Dedifferentiated amniotic fluid mesenchymal stem cell (primary cell): ENCODE data around the gene ZNF32.
A peak's percentile ranks its signal among the peaks of the same experiment; 100 is the strongest.
"Not testable (repeated sequence)": the region's sequence is repeated elsewhere in the genome, so short reads cannot be mapped to it uniquely, and the experiment has no call there.

Experiments used
- DNase-seq: peaks from one replicate; pipeline ENCODE4 v3.0.0-alpha.2; 2016; ENCODE audit errors: extremely low spot score

ZNF32 gene

GRCh38 chr10:43680035-43680434 is 31.4 kb upstream of the ZNF32 start:
- DNase-seq: no peak

GRCh38 chr10:43679509-43679908 is 30.8 kb upstream of the ZNF32 start:
- no peak for DNase-seq

- DNase-seq: no peak
Observed at GRCh38 chr10:43678654-43679053, 30.0 kb upstream of the ZNF32 start.

- DNase-seq: no peak
Observed at GRCh38 chr10:43676901-43677300, 28.2 kb upstream of the ZNF32 start.

- DNase-seq: no peak
Observed at GRCh38 chr10:43676331-43676730, 27.6 kb upstream of the ZNF32 start.

- no peak for DNase-seq
Observed at GRCh38 chr10:43674553-43675210, 26.0 kb upstream of the ZNF32 start.

GRCh38 chr10:43673471-43673870 is 24.8 kb upstream of the ZNF32 start:
- no peak for DNase-seq

- DNase-seq: peak; percentile 56
Observed at GRCh38 chr10:43671659-43672531, 23.2 kb upstream of the ZNF32 start.

- no peak for DNase-seq
Observed at GRCh38 chr10:43669386-43669785, 20.7 kb upstream of the ZNF32 start.

- DNase-seq: no peak
Observed at GRCh38 chr10:43667761-43668386, 19.2 kb upstream of the ZNF32 start.

- no peak for DNase-seq
Observed at GRCh38 chr10:43667317-43667731, 18.6 kb upstream of the ZNF32 start.

- DNase-seq: no peak
Observed at GRCh38 chr10:43666552-43666951, 17.9 kb upstream of the ZNF32 start.

- DNase-seq: no peak
Observed at GRCh38 chr10:43665054-43665453, 16.4 kb upstream of the ZNF32 start.

- DNase-seq: no peak
Observed at GRCh38 chr10:43658227-43658626, 9.5 kb upstream of the ZNF32 start.

- DNase-seq: no peak
Observed at GRCh38 chr10:43655311-43655710, 6.6 kb upstream of the ZNF32 start.

- DNase-seq: no peak
Observed at GRCh38 chr10:43653746-43654145, 5.1 kb upstream of the ZNF32 start.

- DNase-seq: no peak
Observed at GRCh38 chr10:43649185-43649523, 473 bp upstream of the ZNF32 start.

GRCh38 chr10:43648095-43648397 is 635 bp downstream of the ZNF32 start:
- no peak for DNase-seq

GRCh38 chr10:43647576-43647975 is 1.1 kb downstream of the ZNF32 start:
- DNase-seq: no peak

GRCh38 chr10:43645866-43646265 is 2.8 kb downstream of the ZNF32 start:
- no peak for DNase-seq

GRCh38 chr10:43644252-43644651 is 4.4 kb downstream of the ZNF32 start:
- DNase-seq: no peak

- DNase-seq: no peak
Observed at GRCh38 chr10:43640603-43641002, 8.1 kb downstream of the ZNF32 start.

- not testable (repeated sequence) for DNase-seq
Observed at GRCh38 chr10:43635816-43636215, 12.9 kb downstream of the ZNF32 start.
